Measurements from ENCODE around the gene ABCD4. TPM values are rescaled to one million over a fixed set of nuclear protein-coding genes. Genes with fewer than 3 reads are reported as not detected.
A peak's percentile ranks its signal among the peaks of the same experiment; 100 is the strongest.

ABCD4 gene
- total RNA-seq, 1 experiment from 2014 or later = 45.3 TPM

DNA sequence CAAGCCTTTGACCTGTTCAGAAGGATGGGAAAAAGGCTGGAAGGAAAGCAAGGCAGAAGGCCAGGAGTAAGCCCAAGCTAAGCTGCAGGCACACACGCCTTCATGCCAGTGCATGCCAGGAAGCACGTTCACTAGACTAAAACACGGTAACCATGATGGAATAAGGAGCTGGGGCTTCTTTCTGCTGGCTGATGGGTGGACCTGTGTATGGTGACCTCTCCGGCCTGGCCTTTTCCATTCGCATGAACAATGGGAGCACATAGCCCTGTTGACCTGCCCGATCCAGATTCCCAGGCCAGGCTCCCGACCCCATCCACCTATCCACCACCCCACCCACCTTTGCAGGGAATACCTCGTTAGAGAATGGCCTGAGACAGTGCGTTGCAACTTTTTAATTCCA lies 40.7 kb downstream of the ABCD4 start:
- Histone ChIP-seq H3K9me3 (ENCODE audit: control insufficient read depth in 1 of 2, insufficient read depth in 1 of 2, low read depth in 1 of 2, low read length in 2 of 2) (no peaks in the 10 kb centered on the region), H3K9ac (ENCODE audit: low read length) (no peak overlapping the region), H3K27me3 (ENCODE audit: insufficient read depth, low read length) (no peaks in the 10 kb centered on the region), H2AFZ (ENCODE audit: low read depth, low read length, poor library complexity, severe bottlenecking) (no peak overlapping the region), H3K4me2 (ENCODE audit: low read length) (no peak overlapping the region), H3K4me3 (replicated peaks in 1 of 2; ENCODE audit: low read depth in 1 of 2, low read length in 2 of 2) (no peak overlapping the region), H3K9me2 (ENCODE audit: insufficient read depth) (no peaks in the 10 kb centered on the region), H3K4me1 (ENCODE audit: control insufficient read depth in 1 of 2, insufficient read depth in 2 of 2, low read length in 2 of 2) (peaks cover 0 to 11% of the 10 kb centered on the region in 2 experiments; a peak in 3 of 4 replicates), H3K36me3 (ENCODE audit: control insufficient read depth in 1 of 2, insufficient read depth in 2 of 2, low read length in 2 of 2) (no peaks in the 10 kb centered on the region), H4K20me1 (ENCODE audit: insufficient read depth) (no peaks in the 10 kb centered on the region), H3K79me2 (ENCODE audit: insufficient read depth, low read length) (no peaks in the 10 kb centered on the region), H3K27ac (ENCODE audit: low read depth, low read length) (no peak overlapping the region)
- intact Hi-C loops (cut with micrococcal nuclease) = no loop called here
- POLR2A ChIA-PET = no interaction called here
- TF ChIP-seq EGR1 (IDR thresholded peaks at IDR 0.05; ENCODE audit: low read depth) (no peak), CBX3 (IDR thresholded peaks at IDR 0.05; ENCODE audit: low read depth) (no peak), SRF (IDR thresholded peaks at IDR 0.05; ENCODE audit: low read depth) (no peak), CEBPB (IDR thresholded peaks at IDR 0.05; ENCODE audit: low read depth) (no peak), ZBTB33 (IDR thresholded peaks at IDR 0.05; ENCODE audit: extremely low read depth, insufficient replicate concordance, low read length) (no peak), RAD21 (IDR thresholded peaks at IDR 0.05; ENCODE audit: low read depth) (no peak)
- TF ChIP-seq, protein P1, sequence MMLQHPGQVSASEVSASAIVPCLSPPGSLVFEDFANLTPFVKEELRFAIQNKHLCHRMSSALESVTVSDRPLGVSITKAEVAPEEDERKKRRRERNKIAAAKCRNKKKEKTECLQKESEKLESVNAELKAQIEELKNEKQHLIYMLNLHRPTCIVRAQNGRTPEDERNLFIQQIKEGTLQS (IDR thresholded peaks at IDR 0.05) = no peak
- ATAC-seq (no peak), DNase-seq (ENCODE audit: low read depth, low spot score) (no peak)
- no TSS peak for BruUV-seq (replicated peaks)
- CTCF ChIA-PET = no interaction called here
- RAD21 ChIA-PET (ENCODE audit: low non-redundant PET in 1 of 2, low total read pairs in 2 of 2, uncharacterized antibody in 2 of 2, unreplicated experiment in 2 of 2) = no interaction called here

DNA sequence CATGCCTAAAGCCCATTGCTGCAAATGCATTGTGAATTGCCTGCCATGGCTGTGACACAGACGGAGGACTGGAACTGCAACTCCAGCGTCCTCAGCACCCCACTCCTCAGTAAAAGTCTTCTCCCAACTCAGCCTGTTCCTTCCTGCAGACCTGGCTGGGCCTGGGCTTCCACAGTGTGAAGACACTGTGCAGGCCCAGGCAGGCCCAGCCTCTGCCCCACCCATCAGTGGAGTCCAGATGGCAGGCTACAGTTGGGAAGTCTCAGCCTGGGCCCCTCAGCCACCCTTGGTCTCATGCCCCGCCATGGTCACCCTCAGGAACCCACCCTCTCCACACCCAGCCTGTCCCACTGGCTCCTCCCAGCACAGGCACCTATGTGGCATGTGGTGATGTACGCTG lies 41.4 kb downstream of the ABCD4 start:
- DNase-seq (ENCODE audit: low read depth, low spot score) = no peak
- CTCF ChIA-PET = no interaction called here
- TF ChIP-seq EZH2phosphoT487 (IDR thresholded peaks at IDR 0.05; ENCODE audit: borderline replicate concordance) (no peak), RAD21 (IDR thresholded peaks at IDR 0.05; ENCODE audit: low read depth) (no peak), EGR1 (IDR thresholded peaks at IDR 0.05; ENCODE audit: low read depth) (no peak), SRF (IDR thresholded peaks at IDR 0.05; ENCODE audit: low read depth) (no peak), CBX3 (IDR thresholded peaks at IDR 0.05; ENCODE audit: low read depth) (no peak), CEBPB (IDR thresholded peaks at IDR 0.05; ENCODE audit: low read depth) (no peak), CTCF (IDR thresholded peaks at IDR 0.05 in 2 of 3, conservative IDR thresholded peaks at IDR 0.05 in 1 of 3; ENCODE audit: borderline replicate concordance in 1 of 3, insufficient read depth in 1 of 3, low read depth in 2 of 3, low read length in 2 of 3) (no peak), ZFX (IDR thresholded peaks at IDR 0.05) (no peak), POLR2AphosphoS5 (IDR thresholded peaks at IDR 0.05; ENCODE audit: low read depth, low read length) (no peak)
- TF ChIP-seq, protein P2, sequence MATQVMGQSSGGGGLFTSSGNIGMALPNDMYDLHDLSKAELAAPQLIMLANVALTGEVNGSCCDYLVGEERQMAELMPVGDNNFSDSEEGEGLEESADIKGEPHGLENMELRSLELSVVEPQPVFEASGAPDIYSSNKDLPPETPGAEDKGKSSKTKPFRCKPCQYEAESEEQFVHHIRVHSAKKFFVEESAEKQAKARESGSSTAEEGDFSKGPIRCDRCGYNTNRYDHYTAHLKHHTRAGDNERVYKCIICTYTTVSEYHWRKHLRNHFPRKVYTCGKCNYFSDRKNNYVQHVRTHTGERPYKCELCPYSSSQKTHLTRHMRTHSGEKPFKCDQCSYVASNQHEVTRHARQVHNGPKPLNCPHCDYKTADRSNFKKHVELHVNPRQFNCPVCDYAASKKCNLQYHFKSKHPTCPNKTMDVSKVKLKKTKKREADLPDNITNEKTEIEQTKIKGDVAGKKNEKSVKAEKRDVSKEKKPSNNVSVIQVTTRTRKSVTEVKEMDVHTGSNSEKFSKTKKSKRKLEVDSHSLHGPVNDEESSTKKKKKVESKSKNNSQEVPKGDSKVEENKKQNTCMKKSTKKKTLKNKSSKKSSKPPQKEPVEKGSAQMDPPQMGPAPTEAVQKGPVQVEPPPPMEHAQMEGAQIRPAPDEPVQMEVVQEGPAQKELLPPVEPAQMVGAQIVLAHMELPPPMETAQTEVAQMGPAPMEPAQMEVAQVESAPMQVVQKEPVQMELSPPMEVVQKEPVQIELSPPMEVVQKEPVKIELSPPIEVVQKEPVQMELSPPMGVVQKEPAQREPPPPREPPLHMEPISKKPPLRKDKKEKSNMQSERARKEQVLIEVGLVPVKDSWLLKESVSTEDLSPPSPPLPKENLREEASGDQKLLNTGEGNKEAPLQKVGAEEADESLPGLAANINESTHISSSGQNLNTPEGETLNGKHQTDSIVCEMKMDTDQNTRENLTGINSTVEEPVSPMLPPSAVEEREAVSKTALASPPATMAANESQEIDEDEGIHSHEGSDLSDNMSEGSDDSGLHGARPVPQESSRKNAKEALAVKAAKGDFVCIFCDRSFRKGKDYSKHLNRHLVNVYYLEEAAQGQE (IDR thresholded peaks at IDR 0.05; ENCODE audit: low read depth) = no peak

More for the DNA sequence above, 41.4 kb downstream of the ABCD4 start:
- Histone ChIP-seq H3K9ac (ENCODE audit: low read length) (no peak overlapping the region), H3K36me3 (ENCODE audit: control insufficient read depth in 1 of 2, insufficient read depth in 2 of 2, low read length in 2 of 2) (no peaks in the 10 kb centered on the region), H3K9me3 (ENCODE audit: control insufficient read depth in 1 of 2, insufficient read depth in 1 of 2, low read depth in 1 of 2, low read length in 2 of 2) (no peaks in the 10 kb centered on the region), H3K4me1 (ENCODE audit: control insufficient read depth in 1 of 2, insufficient read depth in 2 of 2, low read length in 2 of 2) (peaks cover 0 to 12% of the 10 kb centered on the region in 2 experiments; a peak in 3 of 4 replicates), H3K27me3 (ENCODE audit: insufficient read depth, low read length) (no peaks in the 10 kb centered on the region), H3K79me2 (ENCODE audit: insufficient read depth, low read length) (no peaks in the 10 kb centered on the region), H3K4me2 (ENCODE audit: low read length) (0 out of 2 replicates have a peak overlapping the region, but pooled peaks have one; percentile 5), H2AFZ (ENCODE audit: low read depth, low read length, poor library complexity, severe bottlenecking) (no peak overlapping the region), H4K20me1 (ENCODE audit: insufficient read depth) (no peaks in the 10 kb centered on the region), H3K27ac (ENCODE audit: low read depth, low read length) (no peak overlapping the region), H3K4me3 (replicated peaks in 1 of 2; ENCODE audit: low read depth in 1 of 2, low read length in 2 of 2) (no peak overlapping the region), H3K9me2 (ENCODE audit: insufficient read depth) (no peaks in the 10 kb centered on the region)
- BruUV-seq (replicated peaks) = no TSS peak
- ATAC-seq = no peak
- intact Hi-C loops (cut with micrococcal nuclease) = no loop called here
- POLR2A ChIA-PET = no interaction called here
- RAD21 ChIA-PET (ENCODE audit: low non-redundant PET in 1 of 2, low total read pairs in 2 of 2, uncharacterized antibody in 2 of 2, unreplicated experiment in 2 of 2) = no interaction called here
